Measurements from ENCODE around the gene JAKMIP1. TPM values are rescaled to one million over a fixed set of nuclear protein-coding genes. Genes with fewer than 3 reads are reported as not detected.

Gene JAKMIP1
- total RNA-seq, 4 donors from 2014 or later = 1.2 to 6.6 TPM; not detected in 2

DNA sequence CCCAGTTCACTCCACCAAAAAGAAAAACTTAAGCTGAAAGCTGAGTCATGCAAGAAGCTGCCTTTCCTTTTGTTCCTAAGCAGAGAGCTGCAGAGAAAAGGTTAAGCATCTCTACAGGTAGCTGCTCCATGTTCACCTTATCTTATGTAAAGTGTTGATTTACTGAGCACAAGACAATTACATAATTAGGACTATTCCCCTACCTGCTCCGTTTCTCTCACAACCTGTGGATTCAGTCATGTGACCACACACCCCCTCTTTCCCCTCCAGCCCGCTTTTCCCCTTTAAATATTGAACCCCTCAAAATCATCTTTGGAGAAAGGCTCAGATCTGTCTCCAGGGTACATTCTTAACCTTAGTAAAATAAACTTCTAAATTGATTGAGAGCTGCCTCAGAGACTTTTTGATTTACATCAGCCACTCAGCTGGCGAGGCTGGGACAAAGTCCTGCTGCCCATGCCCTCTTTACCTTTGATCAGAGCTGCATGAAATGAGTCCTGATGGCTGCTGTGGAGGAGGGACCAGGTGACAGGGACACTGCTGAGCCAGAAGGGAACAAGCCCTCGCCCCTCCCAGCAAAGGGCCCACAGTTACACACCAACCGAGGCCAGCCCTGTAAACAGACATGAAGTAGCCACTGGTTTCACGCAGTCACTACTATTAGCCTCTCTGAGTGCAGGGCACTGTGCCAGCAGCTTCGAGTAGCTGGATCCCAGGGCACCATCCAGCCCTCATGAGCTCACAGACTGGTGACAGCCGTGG lies 128.2 kb downstream of the JAKMIP1 start:
- DNase-seq = no peak
- Histone ChIP-seq H3K4me3 (no peak overlapping the region), H3K36me3 (no peaks in the 10 kb centered on the region), H3K4me1 (no peaks in the 10 kb centered on the region), H3K9me3 (no peaks in the 10 kb centered on the region), H3K27me3 (no peaks in the 10 kb centered on the region), H3K27ac (no peak overlapping the region)
- TF ChIP-seq, protein P1, sequence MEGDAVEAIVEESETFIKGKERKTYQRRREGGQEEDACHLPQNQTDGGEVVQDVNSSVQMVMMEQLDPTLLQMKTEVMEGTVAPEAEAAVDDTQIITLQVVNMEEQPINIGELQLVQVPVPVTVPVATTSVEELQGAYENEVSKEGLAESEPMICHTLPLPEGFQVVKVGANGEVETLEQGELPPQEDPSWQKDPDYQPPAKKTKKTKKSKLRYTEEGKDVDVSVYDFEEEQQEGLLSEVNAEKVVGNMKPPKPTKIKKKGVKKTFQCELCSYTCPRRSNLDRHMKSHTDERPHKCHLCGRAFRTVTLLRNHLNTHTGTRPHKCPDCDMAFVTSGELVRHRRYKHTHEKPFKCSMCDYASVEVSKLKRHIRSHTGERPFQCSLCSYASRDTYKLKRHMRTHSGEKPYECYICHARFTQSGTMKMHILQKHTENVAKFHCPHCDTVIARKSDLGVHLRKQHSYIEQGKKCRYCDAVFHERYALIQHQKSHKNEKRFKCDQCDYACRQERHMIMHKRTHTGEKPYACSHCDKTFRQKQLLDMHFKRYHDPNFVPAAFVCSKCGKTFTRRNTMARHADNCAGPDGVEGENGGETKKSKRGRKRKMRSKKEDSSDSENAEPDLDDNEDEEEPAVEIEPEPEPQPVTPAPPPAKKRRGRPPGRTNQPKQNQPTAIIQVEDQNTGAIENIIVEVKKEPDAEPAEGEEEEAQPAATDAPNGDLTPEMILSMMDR (IDR thresholded peaks at IDR 0.05) = no peak
- no peak for TF ChIP-seq POLR2A (IDR thresholded peaks at IDR 0.05)

DNA sequence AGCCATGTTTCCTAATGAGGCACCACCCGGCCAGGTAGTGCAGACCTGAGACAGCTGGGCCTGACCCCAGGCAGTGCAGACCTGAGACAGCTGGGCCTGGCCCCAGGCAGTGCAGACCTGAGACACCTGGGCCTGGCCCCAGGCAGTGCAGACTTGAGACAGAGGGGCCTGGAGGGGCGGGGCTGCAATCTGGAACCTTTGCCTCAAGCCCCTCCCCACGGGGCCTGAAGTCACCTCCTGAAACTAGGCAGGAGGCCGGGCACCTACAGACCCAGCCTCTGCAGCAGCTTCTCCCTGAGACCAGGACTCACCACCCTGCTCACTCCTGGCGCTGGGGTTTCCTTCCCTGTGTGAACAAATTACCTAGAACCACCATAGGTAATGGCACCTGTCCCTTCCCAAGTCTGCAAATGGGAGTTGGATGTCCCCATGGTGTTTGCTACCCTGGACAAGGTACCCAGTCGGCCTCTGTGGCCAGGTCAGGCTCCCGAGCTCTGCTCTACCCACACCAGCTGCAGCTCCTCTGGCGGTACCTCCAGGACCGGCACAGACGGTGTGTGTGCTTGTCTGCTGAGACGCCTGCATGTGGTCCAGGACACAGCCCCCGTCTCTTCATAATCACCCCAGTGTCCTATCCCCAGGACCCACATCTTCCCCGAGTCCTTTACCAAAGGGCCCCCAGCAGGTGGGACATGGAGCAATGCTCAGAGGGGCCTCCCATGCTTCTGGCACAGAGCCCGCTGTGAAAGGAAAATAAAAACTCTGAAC lies 129.0 kb downstream of the JAKMIP1 start:
- no peaks in the 10 kb centered on the region for H3K4me1 ChIP-seq
- H3K9me3 ChIP-seq = no peaks in the 10 kb centered on the region
- H3K36me3 ChIP-seq = no peaks in the 10 kb centered on the region
- H3K27ac ChIP-seq = no peak overlapping the region
- TF ChIP-seq POLR2A (IDR thresholded peaks at IDR 0.05) = no peak
- no peaks in the 10 kb centered on the region for H3K27me3 ChIP-seq
- no peak for DNase-seq
- H3K4me3 ChIP-seq = no peak overlapping the region

DNA sequence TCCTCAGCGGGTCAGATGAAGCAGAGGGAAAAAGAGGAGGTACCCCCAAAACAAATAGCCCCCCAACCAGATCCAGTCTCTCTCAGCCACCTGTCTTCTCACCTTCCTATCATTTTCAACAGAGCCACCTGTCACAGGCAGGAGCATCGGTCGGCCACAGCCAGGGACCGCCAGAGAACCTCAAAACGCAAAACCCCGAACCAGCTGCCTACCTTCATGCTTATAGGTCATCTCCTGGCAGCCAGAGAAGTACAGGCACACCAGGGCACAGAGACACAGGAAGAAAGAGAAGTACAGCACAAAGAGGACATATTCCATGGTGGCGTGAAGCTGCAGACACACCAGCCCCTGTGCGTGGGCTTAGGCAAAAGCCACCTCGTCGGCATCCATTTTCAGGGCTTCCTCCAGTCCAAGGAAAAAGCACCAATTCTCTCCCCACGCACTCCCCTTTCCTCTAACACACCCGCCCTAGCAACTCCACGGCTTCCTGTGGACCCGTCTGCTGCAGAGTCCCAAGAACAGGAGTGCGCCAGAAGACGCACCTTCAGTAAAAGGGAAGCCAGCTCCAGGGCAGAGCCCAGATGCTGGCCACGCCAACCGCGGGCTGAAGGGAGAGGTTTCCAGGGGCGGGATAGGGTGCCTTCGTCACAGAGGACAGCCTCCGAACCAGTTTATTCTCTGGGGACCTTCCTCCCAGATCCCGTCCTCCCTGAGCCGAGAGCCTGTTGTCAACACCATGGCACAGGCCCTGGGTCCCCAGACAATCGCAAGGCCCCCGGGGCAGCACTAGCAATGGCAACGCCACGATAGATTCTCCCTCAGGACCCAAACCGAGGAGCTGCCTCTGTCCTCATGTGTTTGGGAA lies 130.3 kb downstream of the JAKMIP1 start:
- H3K4me3 ChIP-seq = no peak overlapping the region
- H3K36me3 ChIP-seq = no peaks in the 10 kb centered on the region
- no peak for DNase-seq
- H3K27ac ChIP-seq = no peak overlapping the region
- TF ChIP-seq POLR2A (IDR thresholded peaks at IDR 0.05) = no peak
- TF ChIP-seq, protein P1 (IDR thresholded peaks at IDR 0.05) = no peak
- no peaks in the 10 kb centered on the region for H3K4me1 ChIP-seq
- no peaks in the 10 kb centered on the region for H3K27me3 ChIP-seq
- no peaks in the 10 kb centered on the region for H3K9me3 ChIP-seq

DNA sequence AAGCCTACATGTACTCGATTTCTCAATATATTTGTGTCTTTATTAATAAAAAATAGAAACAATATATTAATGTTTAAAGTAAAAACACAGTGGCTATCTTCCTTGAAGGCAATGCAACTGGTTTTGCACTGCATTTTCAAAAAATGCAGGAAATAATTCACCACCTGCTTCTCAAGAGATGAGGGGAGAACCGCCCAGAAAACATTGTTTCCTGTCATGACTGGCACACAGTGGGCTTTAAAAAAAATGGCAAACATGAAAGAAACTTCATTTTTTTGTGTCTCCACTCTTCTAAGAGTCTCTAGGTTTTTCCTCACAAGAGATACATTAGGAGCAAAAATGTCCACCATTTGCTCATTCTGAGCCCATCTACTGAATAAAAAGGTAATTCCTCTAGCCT lies 131.4 kb downstream of the JAKMIP1 start:
- Histone ChIP-seq H3K27ac (no peak overlapping the region), H3K27me3 (no peaks in the 10 kb centered on the region), H3K36me3 (no peaks in the 10 kb centered on the region), H3K4me1 (no peaks in the 10 kb centered on the region), H3K9me3 (no peaks in the 10 kb centered on the region), H3K4me3 (no peak overlapping the region)
- no peak for TF ChIP-seq POLR2A (IDR thresholded peaks at IDR 0.05)
- TF ChIP-seq, protein P1 (IDR thresholded peaks at IDR 0.05) = no peak
- DNase-seq = no peak

DNA sequence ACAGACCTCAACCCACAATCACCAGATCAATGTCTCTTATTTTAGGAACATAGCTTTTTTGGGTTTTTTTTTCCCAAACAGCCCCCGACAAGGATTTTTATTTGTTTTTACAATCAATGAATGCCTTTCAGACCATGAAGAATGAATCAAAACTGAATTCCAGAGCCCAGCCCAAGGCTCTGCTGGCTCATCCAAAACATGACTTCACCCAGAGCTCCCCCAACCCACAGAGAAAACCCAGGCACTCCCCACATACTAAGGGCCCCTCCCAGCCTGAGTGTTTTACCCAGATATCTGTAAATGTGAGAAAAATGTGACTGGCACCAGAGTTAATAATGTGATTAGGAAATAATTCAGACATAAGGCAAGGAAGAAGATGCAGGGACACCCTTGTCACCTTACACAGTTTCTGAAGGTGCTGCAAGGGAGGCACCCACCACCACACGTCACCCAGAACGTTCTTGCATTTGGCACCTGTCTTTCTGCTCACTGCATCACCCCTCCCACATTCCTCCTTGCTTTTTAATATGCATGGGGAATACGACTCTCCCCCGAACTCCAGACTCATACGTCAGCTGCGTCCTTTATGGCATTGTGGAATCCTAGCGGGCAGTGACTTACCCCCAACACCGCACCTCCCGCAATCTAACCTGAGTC lies 134.3 kb downstream of the JAKMIP1 start:
- H3K36me3 ChIP-seq = no peaks in the 10 kb centered on the region
- no peaks in the 10 kb centered on the region for H3K27me3 ChIP-seq
- no peak for DNase-seq
- TF ChIP-seq, protein P1 (IDR thresholded peaks at IDR 0.05) = no peak
- TF ChIP-seq POLR2A (IDR thresholded peaks at IDR 0.05) = no peak
- no peak overlapping the region for H3K27ac ChIP-seq
- no peaks in the 10 kb centered on the region for H3K4me1 ChIP-seq
- no peak overlapping the region for H3K4me3 ChIP-seq
- no peaks in the 10 kb centered on the region for H3K9me3 ChIP-seq
